Esophagus mucosa (tissue), 1 donor: Measurements from ENCODE around the gene PTGR3. TPM values are rescaled to one million over a fixed set of nuclear protein-coding genes. Genes with fewer than 3 reads are reported as not detected.

ENCODE experiments used
- ATAC-seq: fragments of 200-7000 bp; cut with Tn5 transposase; one replicate; pipeline ENCODE4 v1.9.1; 2020
- total RNA-seq: library from RNA; stranded (reverse); gene quantifications from one replicate; pipeline ENCODE4 v1.2.4, GENCODE V29; 2023
- donor health status: DM: yes; HTN: yes; CAD: no.

The PTGR3 gene
- 21.2 TPM for total RNA-seq

DNA sequence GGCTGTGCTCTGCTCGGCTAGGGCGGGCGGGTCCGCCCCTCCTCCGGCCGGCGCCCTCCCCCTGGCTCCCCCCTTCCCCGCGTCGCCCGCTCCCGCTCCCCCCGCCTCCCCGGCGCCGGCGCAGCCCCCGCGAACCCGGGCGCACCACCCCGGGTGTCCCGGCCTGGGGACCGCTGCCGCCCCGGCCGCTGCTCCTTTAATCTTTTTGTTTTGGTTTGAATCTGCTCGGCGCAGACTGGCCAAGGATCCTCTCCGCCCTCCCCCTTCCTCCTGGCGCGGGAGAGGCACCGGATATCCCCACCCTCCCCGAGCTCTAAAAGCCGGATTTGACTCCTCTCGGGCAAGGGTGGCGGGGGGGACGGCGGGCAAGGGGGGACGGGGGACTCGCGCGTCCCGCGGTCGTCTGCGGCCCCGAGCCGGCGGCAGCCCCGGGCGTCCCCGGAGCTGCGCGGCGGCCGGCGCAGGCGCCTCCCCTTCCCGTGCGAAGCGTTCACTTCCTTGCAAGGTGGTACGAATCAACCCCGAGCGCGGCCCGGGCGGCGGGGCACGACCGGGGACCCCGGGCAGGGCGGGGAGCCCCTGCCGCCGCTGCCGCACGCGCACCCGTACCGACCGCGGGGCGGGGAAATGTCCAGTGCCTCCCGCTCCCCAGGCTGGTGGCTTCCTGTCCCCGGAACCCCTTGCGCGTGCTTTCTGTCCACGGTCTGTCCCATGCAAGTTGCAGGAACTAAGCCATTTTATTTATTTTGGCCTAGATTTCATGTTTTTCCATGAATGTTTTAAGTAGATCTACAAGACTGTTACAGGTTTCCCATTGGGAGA is at the start of gene PTGR3:
Gene PTGR3 (minus strand): TSS at position 11 of the 822 bp plus-strand sequence. CDS start 81 bp downstream, outside the sequence.
- ATAC-seq, result peak; percentile 71

GRCh38 chr18:75257605-75258004 is 48.7 kb upstream of the PTGR3 start:
- ATAC-seq, result no peak

DNA sequence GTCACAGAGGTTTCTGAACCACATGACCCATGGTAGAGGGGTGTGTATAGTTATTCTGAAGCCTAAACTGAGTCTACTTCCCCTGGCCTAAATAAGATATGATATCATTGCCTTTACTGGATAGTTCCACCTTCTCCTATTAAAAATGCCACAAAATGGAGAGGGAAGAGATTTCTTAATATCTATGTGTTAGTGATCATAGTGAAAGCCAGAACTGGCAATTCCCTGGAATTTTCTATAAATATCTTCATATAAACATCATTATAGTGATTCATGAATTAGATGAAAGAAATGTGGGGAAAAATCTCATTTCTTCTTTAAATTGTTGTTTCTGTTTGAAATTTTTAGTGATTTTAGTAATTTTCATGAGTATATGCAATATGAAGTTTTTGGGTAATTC is 47.4 kb upstream of the PTGR3 start:
- no peak for ATAC-seq

DNA sequence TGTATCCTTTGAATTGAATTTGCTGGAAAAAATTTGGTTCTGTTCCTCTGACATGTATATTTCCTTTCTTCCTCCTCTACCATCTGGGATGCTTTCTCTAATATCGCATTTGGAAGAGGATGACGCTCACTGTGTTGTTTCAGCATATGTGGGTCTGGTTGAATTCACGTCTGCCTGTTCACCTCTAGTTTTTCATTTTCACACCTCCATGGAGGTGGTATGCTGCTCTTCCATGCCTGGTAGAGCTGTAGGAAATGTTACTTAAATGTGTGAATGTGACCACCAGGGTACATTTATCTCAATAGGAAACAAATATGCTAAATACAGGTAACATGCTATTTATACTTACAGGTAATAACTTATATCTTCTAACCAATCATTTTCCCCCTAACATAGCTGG is 46.2 kb upstream of the PTGR3 start:
- no peak for ATAC-seq

DNA sequence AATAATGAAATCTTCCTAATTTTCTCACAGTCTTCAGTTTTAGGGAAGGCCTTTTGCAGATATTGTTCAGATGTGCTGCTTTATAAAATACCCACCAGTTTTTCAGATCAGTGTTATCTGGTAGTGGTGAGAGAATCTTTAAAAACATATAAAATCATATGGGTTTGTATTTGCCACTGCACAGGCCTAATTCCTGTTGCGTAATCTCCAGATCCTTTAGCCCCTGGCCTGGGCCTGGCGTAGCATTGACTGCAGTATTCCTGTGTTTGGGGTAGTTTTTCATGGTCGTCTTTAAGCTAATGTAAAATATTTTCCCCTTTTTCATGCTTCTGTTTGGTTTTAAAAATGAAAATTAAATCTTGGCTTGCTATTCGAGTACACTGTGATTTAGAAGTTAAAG is 44.8 kb upstream of the PTGR3 start:
- ATAC-seq, result no peak

GRCh38 chr18:75253043-75253442 is 44.1 kb upstream of the PTGR3 start:
- no peak for ATAC-seq

- ATAC-seq, result no peak
Observed at GRCh38 chr18:75252136-75252535, 43.2 kb upstream of the PTGR3 start.

DNA sequence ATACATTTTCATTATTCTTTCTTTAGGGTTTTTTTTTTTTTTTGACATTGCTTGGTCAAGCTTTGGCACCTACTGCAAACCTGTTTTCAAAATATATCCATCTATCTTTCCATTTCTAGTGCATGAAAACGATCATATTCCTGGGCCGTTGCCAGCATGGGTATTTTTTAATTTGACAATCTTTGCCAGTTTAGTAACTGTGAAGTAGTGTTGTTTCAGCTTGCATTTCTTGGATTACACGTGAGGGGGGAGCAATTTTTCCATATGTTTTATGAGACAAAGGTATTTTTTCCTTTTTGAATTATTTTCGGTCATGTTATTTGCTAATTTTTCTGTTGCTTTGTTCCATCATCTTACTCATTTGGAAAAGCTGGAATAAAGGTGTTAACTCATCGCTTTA is 42.5 kb upstream of the PTGR3 start:
- no peak for ATAC-seq

DNA sequence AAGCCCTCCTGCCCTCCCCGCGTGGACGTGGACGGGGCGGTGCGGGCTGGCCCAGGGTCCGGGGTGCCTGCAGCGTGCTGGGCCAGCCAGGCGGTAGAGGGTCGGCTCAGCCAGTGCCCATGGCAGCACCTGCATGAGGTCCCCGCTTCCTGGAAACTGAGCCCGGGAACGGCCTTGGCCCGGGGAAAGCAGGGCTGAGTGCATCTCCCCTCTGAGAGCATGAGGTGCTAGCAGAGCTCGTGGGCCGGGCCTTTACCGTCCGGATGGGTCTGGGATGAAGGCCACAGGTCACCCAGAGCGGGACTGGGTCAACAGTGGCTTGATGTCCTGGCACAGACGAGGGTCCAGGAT is 41.5 kb upstream of the PTGR3 start:
- ATAC-seq, result peak; percentile 24

DNA sequence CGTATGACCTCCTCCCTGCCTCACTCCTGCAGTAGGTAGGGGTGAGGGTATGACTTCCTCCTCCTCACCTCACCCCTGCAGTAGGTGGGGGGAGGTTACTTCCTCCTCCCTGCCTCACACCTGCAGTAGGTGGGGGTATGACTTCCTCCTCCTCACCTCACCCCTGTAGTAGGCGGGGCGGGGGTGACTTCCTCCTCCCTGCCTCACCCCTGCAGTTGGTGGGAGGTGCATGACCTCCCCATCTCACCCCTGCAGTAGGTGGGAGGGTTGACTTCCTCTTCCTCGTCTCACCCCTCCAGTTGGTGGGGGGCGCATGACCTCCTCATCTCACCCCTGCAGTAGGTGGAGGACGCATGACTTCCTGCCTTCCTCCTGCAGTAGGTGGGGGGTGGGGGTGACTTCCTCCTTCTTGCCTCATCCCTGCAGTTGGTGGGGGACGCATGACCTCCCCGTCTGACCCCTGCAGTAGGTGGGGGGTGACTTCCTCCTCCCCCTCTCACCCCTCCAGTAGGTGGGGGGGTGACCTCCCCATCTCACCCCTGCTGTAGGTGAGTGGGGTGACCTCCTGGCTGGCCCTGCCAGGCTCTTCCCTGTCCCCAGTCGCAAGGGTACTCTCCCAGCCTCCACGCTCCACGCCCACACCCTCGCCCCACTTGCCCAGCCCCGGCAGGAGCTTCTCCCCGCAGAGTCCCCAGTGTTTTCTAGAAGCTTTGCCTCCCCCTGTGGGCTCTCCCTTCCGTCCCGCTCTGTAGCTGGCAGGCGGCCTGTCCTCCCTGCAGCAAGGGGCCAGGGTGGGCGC is 40.9 kb upstream of the PTGR3 start:
- peak; percentile 30 for ATAC-seq

DNA sequence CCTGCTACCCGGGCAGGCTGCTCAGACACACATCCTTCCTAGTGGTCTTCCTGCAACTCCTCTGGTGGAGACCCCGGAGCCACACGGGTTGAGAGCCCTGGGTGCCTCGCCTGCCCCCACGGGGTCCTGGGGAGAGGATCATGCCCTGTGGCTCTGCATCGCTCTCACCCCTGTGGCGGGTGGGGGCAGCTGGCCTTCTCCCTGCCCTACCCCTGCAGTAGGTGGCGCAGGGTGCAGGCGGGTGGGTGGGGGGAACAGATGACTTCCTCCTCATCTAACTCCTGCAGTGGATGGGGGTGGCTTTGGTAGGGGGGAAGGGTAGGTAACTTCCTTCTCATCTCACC is 40.2 kb upstream of the PTGR3 start:
- peak; percentile 11 for ATAC-seq

- no peak for ATAC-seq
Observed at GRCh38 chr18:75248426-75249174, 39.7 kb upstream of the PTGR3 start.

DNA sequence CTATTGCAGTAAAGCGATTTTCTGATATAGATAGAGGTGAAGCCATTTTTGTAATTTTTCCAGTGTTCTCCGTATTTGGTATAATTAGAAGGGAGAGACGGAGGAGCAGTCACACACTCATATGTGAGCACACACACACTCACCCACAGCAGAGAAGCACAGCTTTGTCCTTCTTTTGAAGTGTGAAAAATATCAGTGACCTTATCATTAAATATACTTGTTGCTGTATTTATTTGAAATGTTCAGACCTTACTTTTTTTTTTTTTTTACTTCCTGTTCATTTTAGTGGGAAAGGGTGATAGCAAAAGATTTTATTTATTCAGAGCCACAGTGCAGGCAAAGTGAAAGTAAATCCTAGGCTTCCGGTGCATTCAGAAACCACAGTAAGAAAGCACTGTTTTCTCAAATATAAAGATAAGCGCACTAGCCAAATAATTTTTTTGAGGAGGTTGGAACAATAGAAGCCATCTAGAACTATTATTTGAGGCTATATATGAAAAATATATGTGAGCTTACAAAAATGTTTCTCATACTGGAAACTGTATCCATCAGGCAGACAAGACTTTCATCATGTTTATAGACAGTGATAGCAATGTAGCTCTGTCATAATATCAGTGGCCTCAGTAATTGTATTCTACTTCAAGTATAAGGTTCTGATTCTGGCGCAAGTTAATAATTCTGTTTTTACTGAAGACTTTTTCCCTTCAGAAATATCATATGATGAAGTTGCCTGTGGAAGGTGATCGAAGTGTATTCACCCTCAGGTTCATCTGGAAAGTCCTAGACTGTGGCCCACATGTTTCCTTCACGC is 38.9 kb upstream of the PTGR3 start:
- no peak for ATAC-seq

DNA sequence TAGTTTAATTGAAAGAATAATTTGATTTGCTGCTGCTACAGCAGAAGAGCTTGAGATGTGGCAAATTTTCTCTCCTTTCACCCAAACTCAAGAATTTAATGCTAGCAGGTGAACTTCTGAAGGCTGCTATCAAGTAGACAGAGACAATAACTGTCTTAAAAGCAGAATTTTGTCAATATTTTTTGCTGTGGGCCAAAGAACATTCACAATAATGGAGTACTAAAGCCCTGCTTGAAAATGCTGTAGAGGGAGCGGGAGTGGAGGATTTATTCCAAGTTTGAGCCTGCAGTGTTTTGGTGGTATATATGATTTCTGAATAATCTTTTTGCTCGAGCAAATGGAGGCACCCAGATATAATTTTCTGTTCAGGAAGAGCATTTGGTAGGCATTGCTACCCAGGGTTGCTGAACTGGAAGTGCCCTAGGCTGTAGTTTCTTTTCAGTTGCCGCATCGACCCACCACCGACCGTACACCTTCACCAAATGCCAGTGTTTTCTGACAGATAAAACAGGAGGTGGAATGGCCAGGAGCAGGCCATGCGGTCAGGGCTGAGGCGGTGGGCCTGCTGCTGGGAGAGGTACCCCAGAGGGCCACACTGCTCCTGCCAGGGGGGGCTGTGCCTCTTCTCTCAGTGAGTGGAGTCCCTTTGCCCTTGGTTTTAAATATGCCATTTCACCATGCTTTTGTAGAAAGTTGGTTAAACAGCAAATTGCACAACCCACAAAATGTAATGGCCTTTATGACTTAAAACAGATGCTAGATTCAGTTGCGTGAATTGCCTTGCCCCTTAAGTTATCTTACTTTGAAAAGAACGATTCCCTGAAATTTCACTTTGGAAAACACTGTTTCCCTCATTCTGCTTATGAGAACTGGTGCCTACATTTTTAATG is 38.0 kb upstream of the PTGR3 start:
- ATAC-seq, result no peak

GRCh38 chr18:75244351-75245313 is 35.7 kb upstream of the PTGR3 start:
- ATAC-seq, result peak; percentile 31

- no peak for ATAC-seq
Observed at GRCh38 chr18:75241705-75242104, 32.8 kb upstream of the PTGR3 start.

GRCh38 chr18:75240433-75240832 is 31.5 kb upstream of the PTGR3 start:
- no peak for ATAC-seq

DNA sequence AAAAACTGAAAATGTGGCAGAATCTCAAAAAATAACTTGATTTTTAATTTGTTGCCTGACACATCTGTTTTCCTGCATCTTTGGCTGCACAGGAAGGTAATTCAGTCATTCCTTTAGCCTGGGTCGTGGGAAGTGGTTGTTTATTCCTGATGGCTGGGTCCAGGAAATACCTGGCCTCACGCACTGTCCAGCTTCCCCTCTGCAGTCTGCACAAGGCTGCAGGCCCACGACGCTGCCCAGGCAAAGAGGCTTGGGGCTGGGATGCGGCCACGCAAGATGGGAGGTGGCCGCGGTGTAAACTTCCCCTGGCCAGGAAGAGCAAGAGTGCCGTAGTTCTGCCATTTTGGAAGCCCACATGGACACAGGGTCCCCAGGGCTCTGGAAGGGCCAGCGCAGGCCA is 29.8 kb upstream of the PTGR3 start:
- ATAC-seq, result no peak

DNA sequence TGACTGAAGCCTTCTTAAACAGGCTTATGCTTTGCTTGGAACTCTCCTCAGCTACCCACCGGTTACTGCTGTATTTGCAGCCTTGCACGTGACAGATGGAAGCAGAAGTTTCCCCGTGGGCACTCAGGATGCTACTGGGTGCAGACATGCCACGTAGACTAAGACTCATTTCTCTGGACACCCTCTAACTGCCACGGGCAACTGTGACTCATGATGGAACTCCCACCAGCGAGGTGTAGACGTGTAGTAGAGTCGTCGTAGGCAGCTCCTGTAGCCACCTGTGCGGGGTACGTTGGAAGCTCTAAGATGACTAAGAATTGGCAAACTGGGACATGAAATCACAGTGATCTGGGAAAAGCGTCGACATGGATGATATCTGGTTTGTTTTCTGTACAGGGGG is 29.2 kb upstream of the PTGR3 start:
- ATAC-seq, result peak; percentile 58

GRCh38 chr18:75235896-75236295 is 27.0 kb upstream of the PTGR3 start:
- no peak for ATAC-seq
